ENCODE results near the gene NRG3. TPM values are rescaled to one million over a fixed set of nuclear protein-coding genes. Genes with fewer than 3 reads are reported as not detected.

NRG3 gene
- total and polyA plus RNA-seq, 2 of the 8 experiments (the other 6 are each of a cell fraction or from before 2014, with no cell fraction given), result 4.2 to 5.0 TPM

DNA sequence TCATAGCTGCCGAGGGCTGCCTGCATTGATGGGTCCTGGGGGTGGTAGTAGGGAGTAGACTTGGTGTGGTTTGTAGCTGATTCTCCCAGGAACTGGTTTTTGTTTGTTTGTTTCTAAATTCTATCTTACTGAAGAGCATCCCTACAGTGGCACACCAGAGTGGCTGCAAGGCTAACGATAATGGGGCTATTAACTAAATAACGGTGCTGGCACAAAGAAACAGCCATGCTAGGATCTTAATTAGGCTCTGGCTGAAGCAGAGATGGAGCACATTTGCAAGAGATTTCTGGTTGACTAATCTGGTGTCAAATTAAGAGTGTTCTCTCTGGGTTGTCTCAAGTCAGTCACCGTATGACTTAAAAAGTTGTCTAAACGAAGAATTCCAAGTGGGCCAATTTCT is 590.0 kb downstream of the NRG3 start:
- Histone ChIP-seq H2AFZ (ENCODE audit: low read length) (no peak overlapping the region), H3K9me3 (ENCODE audit: insufficient read depth in 2 of 2, low read depth in 1 of 2, low read length in 1 of 2) (no peaks in the 10 kb centered on the region), H3K27me3 (replicated peaks in 1 of 4; ENCODE audit: control insufficient read depth in 3 of 4, extremely low read depth in 1 of 4, insufficient read depth in 3 of 4, low read length in 3 of 4) (no peaks in the 10 kb centered on the region), H3K4me2 (ENCODE audit: insufficient read depth in 1 of 2, low read depth in 2 of 2, low read length in 2 of 2) (no peak overlapping the region), H3K14ac (ENCODE audit: insufficient read length) (no peak overlapping the region), H2BK20ac (ENCODE audit: low read length) (no peak overlapping the region), H3K23me2 (ENCODE audit: low read depth, low read length) (peaks cover 5% of the 10 kb centered on the region; the same call in 1 of the 2 replicates), H4K91ac (replicated peaks; ENCODE audit: insufficient read length, low read length) (no peak overlapping the region), H3K23ac (ENCODE audit: insufficient read length) (no peak overlapping the region), H3K9ac (replicated peaks in 1 of 4; ENCODE audit: extremely low read depth in 1 of 4, low read depth in 3 of 4, low read length in 3 of 4) (no peak overlapping the region), H4K5ac (ENCODE audit: insufficient read length, low read depth, low read length) (no peak overlapping the region), H3K79me2 (ENCODE audit: control insufficient read depth in 1 of 2, insufficient read depth in 2 of 2, low read length in 2 of 2) (no peaks in the 10 kb centered on the region), H3K4ac (replicated peaks; ENCODE audit: insufficient read length, low read depth, low read length) (no peak overlapping the region), H3K36me3 (ENCODE audit: control insufficient read depth in 2 of 4, insufficient read depth in 4 of 4, low read length in 3 of 4) (no peaks in the 10 kb centered on the region), H2BK15ac (ENCODE audit: low read length) (no peak overlapping the region), H3K27ac (ENCODE audit: low read depth, low read length) (no peak overlapping the region), H2BK5ac (ENCODE audit: low read depth, low read length) (no peak overlapping the region), H3K4me1 (replicated peaks in 1 of 4; ENCODE audit: control insufficient read depth in 3 of 4, insufficient read depth in 4 of 4, low read length in 3 of 4) (peaks cover 0 to 7% (median 0%) of the 10 kb centered on the region in 4 experiments; a peak in 2 of 7 replicates), H3K79me1 (ENCODE audit: low read depth, low read length) (no peaks in the 10 kb centered on the region), H4K20me1 (replicated peaks in 1 of 2; ENCODE audit: control insufficient read depth in 1 of 2, insufficient read depth in 2 of 2, low read length in 2 of 2) (no peaks in the 10 kb centered on the region), H3K56ac (replicated peaks; ENCODE audit: insufficient read length, low read depth, low read length) (no peak overlapping the region), H2BK120ac (replicated peaks; ENCODE audit: low read depth, low read length) (no peak overlapping the region), H3K4me3 (ENCODE audit: extremely low read depth in 1 of 4, insufficient read depth in 2 of 4, low read depth in 3 of 4, low read length in 4 of 4) (no peak overlapping the region), H3K18ac (ENCODE audit: extremely low read depth, low read length) (no peak overlapping the region), H2BK12ac (ENCODE audit: low read depth, low read length) (no peak overlapping the region), H2AK5ac (ENCODE audit: low read depth, low read length) (no peak overlapping the region), H4K8ac (ENCODE audit: extremely low read depth, insufficient read depth, low read length) (no peak overlapping the region)
- ChIA-PET POLR2A (ENCODE audit: partially characterized antibody) (no interaction called here), CTCF (ENCODE audit: partially characterized antibody) (interaction anchor here (1.3 kb wide), 1 partner anchor 10 kb away, joined by 5 read pairs; no protein-coding TSS in a partner anchor)
- DNase-seq (ENCODE audit: low read depth in 1 of 2, low spot score in 2 of 2) (no peak), FAIRE-seq (no peak)
- TF ChIP-seq KDM5A (IDR thresholded peaks at IDR 0.05; ENCODE audit: low read length) (no peak), RFX5 (IDR thresholded peaks at IDR 0.05; ENCODE audit: borderline replicate concordance, low read depth, low read length) (no peak), CEBPB (IDR thresholded peaks at IDR 0.05; ENCODE audit: low read depth, low read length) (no peak), ZNF274 (IDR thresholded peaks at IDR 0.05; ENCODE audit: borderline replicate concordance, extremely low read depth, low read length) (no peak), EZH2 (IDR thresholded peaks at IDR 0.05; ENCODE audit: low read depth, low read length, severe bottlenecking) (no peak), CBX8 (IDR thresholded peaks at IDR 0.05; ENCODE audit: borderline replicate concordance, low read depth, low read length) (no peak)
- TF ChIP-seq, protein P1, sequence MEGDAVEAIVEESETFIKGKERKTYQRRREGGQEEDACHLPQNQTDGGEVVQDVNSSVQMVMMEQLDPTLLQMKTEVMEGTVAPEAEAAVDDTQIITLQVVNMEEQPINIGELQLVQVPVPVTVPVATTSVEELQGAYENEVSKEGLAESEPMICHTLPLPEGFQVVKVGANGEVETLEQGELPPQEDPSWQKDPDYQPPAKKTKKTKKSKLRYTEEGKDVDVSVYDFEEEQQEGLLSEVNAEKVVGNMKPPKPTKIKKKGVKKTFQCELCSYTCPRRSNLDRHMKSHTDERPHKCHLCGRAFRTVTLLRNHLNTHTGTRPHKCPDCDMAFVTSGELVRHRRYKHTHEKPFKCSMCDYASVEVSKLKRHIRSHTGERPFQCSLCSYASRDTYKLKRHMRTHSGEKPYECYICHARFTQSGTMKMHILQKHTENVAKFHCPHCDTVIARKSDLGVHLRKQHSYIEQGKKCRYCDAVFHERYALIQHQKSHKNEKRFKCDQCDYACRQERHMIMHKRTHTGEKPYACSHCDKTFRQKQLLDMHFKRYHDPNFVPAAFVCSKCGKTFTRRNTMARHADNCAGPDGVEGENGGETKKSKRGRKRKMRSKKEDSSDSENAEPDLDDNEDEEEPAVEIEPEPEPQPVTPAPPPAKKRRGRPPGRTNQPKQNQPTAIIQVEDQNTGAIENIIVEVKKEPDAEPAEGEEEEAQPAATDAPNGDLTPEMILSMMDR (IDR thresholded peaks at IDR 0.05; ENCODE audit: control extremely low read depth in 1 of 3, insufficient read depth in 1 of 3, low read depth in 1 of 3, low read length in 3 of 3), result no peak
- WGBS, 2 experiments (ENCODE audit: extremely low coverage in 1 of 2, insufficient coverage in 1 of 2, insufficient read length in 1 of 2, insufficient replicate concordance in 2 of 2, low coverage in 1 of 2, low lambda C conversion rate in 2 of 2, missing lambda C conversion rate in 1 of 2), result 94% methylated on average over 5 of the region's 5 CpGs; no CpG with 5 or more reads in 1 of the 2 experiments
